Skeletal muscle satellite cell (primary cell): ENCODE data around the gene UPK1A.
A peak's percentile ranks its signal among the peaks of the same experiment; 100 is the strongest.

Experiments
- H3K27me3 ChIP-seq: 2 replicates; pipeline ENCODE4 v1.7.0; 2013; ENCODE audit warnings: low read length; ENCODE audit not compliant: control insufficient read depth, insufficient read depth
- H3K36me3 ChIP-seq: 2 replicates; pipeline ENCODE4 v1.7.0; 2013; ENCODE audit warnings: mild to moderate bottlenecking, control low read depth, low read length; ENCODE audit not compliant: insufficient read depth
- H3K4me1 ChIP-seq: 2 replicates; pipeline ENCODE4 v1.7.0; 2013; ENCODE audit warnings: low read length; ENCODE audit not compliant: control insufficient read depth, insufficient read depth
- H3K4me2 ChIP-seq: 2 replicates; pipeline ENCODE4 v1.7.0; 2013; ENCODE audit warnings: mild to moderate bottlenecking, low read length
- H3K4me3 ChIP-seq: 2 replicates; pipeline ENCODE4 v1.7.0; 2013; ENCODE audit warnings: low read length
- H3K9ac ChIP-seq: 2 replicates; pipeline ENCODE4 v1.7.0; 2013; ENCODE audit warnings: mild to moderate bottlenecking, low read depth, low read length, moderate library complexity
- H3K9me3 ChIP-seq: replicated peaks from 2 replicates; pipeline ENCODE4 v1.7.0; 2013; ENCODE audit warnings: mild to moderate bottlenecking, control low read depth, low read length

UPK1A gene

GRCh38 chr19:35714601-35715354 lies 48.5 kb downstream of the UPK1A start:
- no peak overlapping the region for H3K4me3 ChIP-seq
- peaks cover 23% of the 10 kb centered on the region for H3K4me1 ChIP-seq
- H3K9me3 ChIP-seq, result no peaks in the 10 kb centered on the region
- H3K27me3 ChIP-seq, result no peaks in the 10 kb centered on the region
- peaks cover 1% of the 10 kb centered on the region for H3K36me3 ChIP-seq
- H3K9ac ChIP-seq, result no peak overlapping the region
- no peak overlapping the region for H3K4me2 ChIP-seq

DNA sequence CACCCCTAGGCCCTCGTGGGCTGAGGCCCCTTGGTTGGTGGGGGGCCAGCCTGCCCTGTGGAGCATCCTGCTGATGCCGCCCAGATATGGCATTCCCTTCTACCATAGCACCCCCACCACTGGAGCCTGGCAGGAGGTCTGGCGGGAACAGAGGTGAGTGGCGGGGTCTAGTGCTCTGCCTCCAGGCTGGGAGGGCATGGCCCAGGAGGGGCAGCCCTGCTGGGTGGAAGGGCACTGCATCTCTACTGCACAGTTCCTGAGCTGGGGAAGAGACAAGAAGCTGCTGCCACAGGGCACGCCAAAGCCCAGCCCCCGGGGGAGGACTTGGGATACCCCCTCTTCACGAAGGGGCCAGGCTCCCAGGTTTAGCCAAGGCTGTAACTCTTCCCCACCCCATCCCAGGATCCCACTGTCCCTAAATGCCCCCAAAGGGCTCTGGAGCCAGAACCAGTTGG lies 49.1 kb downstream of the UPK1A start:
- peak overlapping the region; percentile 86 for H3K9ac ChIP-seq
- H3K4me1 ChIP-seq, result peaks cover 23% of the 10 kb centered on the region

DNA sequence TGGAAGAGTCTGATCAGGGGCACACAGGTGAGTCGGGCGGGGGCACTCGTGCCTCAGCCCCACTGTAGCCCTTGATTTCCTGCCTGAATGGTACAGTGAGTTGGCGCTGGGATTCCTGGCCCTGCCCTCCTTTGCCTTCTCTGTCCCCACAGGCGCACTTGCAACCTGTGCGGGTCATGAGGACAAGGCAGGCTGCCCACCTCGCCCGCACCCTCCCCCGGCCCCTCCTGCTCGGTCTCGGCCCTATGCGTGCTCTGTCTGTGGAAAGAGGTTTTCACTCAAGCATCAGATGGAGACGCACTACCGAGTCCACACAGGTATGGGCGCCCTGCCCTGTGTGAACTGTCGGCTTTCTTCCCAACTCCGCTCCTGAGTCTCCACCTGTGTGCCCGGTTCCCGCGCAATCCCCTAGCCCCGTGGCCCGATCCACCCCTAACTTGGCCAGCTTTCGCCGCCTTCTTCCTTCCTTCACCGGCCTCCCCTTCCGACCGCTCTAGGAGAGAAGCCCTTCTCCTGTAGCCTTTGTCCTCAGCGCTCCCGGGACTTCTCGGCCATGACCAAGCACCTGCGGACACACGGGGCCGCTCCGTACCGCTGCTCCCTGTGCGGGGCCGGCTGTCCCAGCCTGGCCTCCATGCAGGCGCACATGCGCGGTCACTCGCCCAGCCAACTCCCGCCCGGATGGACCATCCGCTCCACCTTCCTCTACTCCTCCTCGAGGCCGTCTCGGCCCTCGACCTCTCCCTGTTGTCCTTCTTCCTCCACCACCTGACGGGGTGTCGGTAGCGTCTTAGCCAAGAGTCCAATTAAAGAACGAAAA lies 49.9 kb downstream of the UPK1A start:
- H3K4me2 ChIP-seq, result peak overlapping the region; percentile 99
- H3K27me3 ChIP-seq, result no peaks in the 10 kb centered on the region
- H3K4me1 ChIP-seq, result peaks cover 23% of the 10 kb centered on the region
- H3K4me3 ChIP-seq, result peak overlapping the region; percentile 99
- H3K36me3 ChIP-seq, result peaks cover 10% of the 10 kb centered on the region
- H3K9me3 ChIP-seq, result no peaks in the 10 kb centered on the region
- peak overlapping the region; percentile 86 for H3K9ac ChIP-seq

More for the DNA sequence above, 49.1 kb downstream of the UPK1A start:
- Histone ChIP-seq H3K27me3 (no peaks in the 10 kb centered on the region), H3K9me3 (no peaks in the 10 kb centered on the region), H3K4me3 (no peak overlapping the region), H3K36me3 (peaks cover 6% of the 10 kb centered on the region), H3K4me2 (peak overlapping the region; percentile 99)

DNA sequence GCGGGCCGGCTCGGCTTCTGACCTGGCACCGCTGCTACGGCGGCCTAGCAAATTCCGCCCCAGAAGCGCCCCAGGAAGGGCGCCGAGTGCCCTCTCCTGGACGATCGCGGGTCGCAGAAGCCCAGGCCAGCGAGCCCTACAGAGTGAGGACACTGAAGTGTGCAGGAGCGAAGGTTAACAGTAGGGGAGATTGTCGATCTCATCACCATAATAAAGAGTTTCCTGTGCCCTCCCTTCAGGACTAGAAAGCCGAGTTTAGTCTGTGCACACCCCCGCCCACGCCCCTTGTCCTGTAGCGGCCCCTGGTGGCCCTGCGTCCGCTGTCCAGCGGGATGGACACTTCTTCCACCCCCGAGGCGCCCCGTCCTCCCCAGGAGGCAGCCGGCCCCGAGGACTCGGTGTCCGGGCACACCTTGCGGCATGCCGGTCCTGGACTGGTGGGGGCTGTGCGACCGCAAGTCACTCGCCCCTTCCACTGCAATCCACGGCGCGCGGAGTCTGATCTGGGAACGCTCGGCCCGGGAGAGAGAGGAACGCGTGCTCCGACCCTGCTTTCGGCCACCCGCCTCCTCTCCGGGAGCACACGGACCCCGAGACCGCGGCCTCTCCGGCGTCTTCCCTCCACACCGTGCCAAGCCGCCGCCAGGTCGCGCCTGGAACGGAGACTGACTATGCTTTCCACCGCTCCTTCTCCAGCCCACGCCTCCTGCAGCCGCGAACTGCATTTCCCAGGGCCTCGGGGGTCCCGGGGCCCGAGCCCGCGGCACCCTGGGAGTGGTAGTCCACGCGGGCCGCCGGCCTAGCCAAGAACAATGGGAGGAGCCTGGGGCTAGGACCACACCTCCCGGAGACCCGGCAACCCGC lies 50.7 kb downstream of the UPK1A start:
- H3K4me3 ChIP-seq, result peak overlapping the region; percentile 99
- H3K9me3 ChIP-seq, result no peaks in the 10 kb centered on the region
- H3K4me2 ChIP-seq, result peak overlapping the region; percentile 99
- no peaks in the 10 kb centered on the region for H3K27me3 ChIP-seq
- H3K4me1 ChIP-seq, result peaks cover 23% of the 10 kb centered on the region
- H3K9ac ChIP-seq, result peak overlapping the region; percentile 86
- peaks cover 16% of the 10 kb centered on the region for H3K36me3 ChIP-seq

DNA sequence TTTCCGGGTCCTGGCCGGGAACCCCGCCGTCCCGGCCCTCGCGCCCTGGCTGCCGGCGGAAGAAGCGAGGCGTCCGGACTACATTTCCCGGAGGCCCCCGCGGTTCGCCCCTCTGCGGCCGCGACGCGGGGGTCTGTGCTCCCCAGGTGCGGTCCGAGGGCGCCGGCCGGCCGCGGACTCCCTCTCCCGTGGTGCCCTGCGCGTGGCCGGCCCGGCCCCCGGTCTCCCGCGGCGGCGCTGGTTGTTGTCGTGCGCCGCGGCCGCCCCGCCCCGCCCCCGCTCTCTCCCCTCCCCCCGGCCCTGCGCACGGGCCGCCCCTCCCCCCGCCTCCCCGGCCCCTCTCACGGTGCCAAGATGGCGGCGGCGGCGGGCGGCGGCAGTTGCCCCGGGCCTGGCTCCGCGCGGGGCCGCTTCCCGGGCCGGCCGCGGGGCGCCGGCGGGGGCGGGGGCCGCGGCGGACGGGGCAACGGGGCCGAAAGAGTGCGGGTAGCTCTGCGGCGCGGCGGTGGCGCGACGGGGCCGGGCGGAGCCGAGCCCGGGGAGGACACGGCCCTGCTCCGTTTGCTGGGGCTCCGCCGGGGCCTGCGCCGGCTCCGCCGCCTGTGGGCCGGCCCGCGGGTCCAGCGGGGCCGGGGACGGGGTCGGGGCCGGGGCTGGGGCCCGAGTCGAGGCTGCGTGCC lies 51.5 kb downstream of the UPK1A start, which contains the start of gene KMT2B:
Gene KMT2B (plus strand): TSS at position 339 of the 680 bp plus-strand sequence. CDS start 16 bp downstream, at position 355.
- Histone ChIP-seq H3K9ac (peak within 1 kb of the TSS; percentile 91), H3K4me1 (peaks cover 23% of the 10 kb centered on the region), H3K4me3 (peak within 1 kb of the TSS; percentile 99), H3K9me3 (no peaks in the 10 kb centered on the region), H3K36me3 (peaks cover 23% of the 10 kb centered on the region), H3K4me2 (peak within 1 kb of the TSS; percentile 99), H3K27me3 (no peaks in the 10 kb centered on the region)

GRCh38 chr19:35718345-35719041 lies 52.2 kb downstream of the UPK1A start:
- H3K4me2 ChIP-seq, result peak overlapping the region; percentile 87
- H3K4me1 ChIP-seq, result peaks cover 23% of the 10 kb centered on the region
- H3K9ac ChIP-seq, result peak overlapping the region; percentile 91
- peak overlapping the region; percentile 99 for H3K4me3 ChIP-seq
- H3K27me3 ChIP-seq, result no peaks in the 10 kb centered on the region
- peaks cover 30% of the 10 kb centered on the region for H3K36me3 ChIP-seq
- no peaks in the 10 kb centered on the region for H3K9me3 ChIP-seq

GRCh38 chr19:35719402-35720162 lies 53.3 kb downstream of the UPK1A start:
- Histone ChIP-seq H3K4me1 (peaks cover 23% of the 10 kb centered on the region), H3K4me3 (peak overlapping the region; percentile 99), H3K27me3 (no peaks in the 10 kb centered on the region), H3K4me2 (peak overlapping the region; percentile 87), H3K9ac (peak overlapping the region; percentile 91), H3K36me3 (peaks cover 39% of the 10 kb centered on the region), H3K9me3 (no peaks in the 10 kb centered on the region)

- no peak overlapping the region for H3K9ac ChIP-seq
- no peak overlapping the region for H3K4me2 ChIP-seq
- H3K4me1 ChIP-seq, result peaks cover 23% of the 10 kb centered on the region
- H3K9me3 ChIP-seq, result no peaks in the 10 kb centered on the region
- H3K36me3 ChIP-seq, result peaks cover 44% of the 10 kb centered on the region
- no peak overlapping the region for H3K4me3 ChIP-seq
- no peaks in the 10 kb centered on the region for H3K27me3 ChIP-seq
These were observed 53.8 kb downstream of the UPK1A start for GRCh38 chr19:35720163-35720524.

DNA sequence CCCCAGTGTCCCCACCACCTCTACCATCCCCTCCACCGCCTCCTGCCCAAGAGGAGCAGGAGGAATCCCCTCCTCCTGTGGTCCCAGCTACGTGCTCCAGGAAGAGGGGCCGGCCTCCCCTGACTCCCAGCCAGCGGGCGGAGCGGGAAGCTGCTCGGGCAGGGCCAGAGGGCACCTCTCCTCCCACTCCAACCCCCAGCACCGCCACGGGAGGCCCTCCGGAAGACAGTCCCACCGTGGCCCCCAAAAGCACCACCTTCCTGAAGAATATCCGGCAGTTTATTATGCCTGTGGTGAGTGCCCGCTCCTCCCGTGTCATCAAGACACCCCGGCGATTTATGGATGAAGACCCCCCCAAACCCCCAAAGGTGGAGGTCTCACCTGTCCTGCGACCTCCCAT lies 54.3 kb downstream of the UPK1A start:
- Histone ChIP-seq H3K36me3 (peaks cover 49% of the 10 kb centered on the region), H3K9ac (no peak overlapping the region), H3K4me2 (no peak overlapping the region), H3K9me3 (no peaks in the 10 kb centered on the region), H3K4me3 (no peak overlapping the region), H3K27me3 (no peaks in the 10 kb centered on the region), H3K4me1 (peaks cover 20% of the 10 kb centered on the region)

GRCh38 chr19:35721374-35721773 lies 55.1 kb downstream of the UPK1A start:
- Histone ChIP-seq H3K36me3 (peaks cover 57% of the 10 kb centered on the region), H3K4me1 (peaks cover 13% of the 10 kb centered on the region), H3K4me3 (no peak overlapping the region), H3K4me2 (no peak overlapping the region), H3K9ac (no peak overlapping the region), H3K9me3 (no peaks in the 10 kb centered on the region), H3K27me3 (no peaks in the 10 kb centered on the region)
